Gastroesophageal sphincter (tissue), 3 donors: ENCODE data around the gene GLA.

Source experiments
- POLR2A ChIP-seq, 2 donors: fragments of 450-650 bp; IDR thresholded peaks; one replicate each; pipeline ENCODE4 v1.6.1; 2017; ENCODE audit warnings: antibody characterized with exemption in 2 of 2, mild to moderate bottlenecking in 2 of 2, moderate library complexity in 1 of 2
- TF ChIP-seq, protein P1 (sequence below), 4 experiments: fragments of 200-600 bp in 2 of 4; fragments of 450-650 bp in 2 of 4; sonication (generic) in 1 of 4; IDR thresholded peaks; one replicate each; pipeline ENCODE4 v1.5.1; 2017 to 2019; ENCODE audit warnings: antibody characterized with exemption in 4 of 4, mild to moderate bottlenecking in 2 of 4, moderate library complexity in 2 of 4

DNA sequence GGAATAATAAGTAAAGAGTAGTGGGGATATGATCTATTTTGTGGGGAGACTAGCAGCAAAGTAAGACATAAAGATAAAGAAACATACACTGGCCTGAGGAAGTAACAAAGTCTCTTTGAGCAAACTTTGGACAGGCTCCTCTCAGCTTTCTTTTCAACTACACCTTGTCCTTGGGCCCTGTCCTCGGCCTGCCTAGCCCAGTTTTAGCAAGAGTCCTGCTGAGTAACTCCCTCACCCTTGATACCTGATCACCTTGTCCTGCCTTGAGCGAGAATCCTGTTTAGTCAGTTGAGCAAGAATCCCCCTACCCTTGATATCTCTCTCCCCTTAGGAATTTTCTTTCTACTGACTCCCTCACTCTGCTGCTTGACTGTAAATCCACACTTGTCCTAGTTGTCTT lies 11.8 kb upstream of the GLA start:
- TF ChIP-seq, protein P1, sequence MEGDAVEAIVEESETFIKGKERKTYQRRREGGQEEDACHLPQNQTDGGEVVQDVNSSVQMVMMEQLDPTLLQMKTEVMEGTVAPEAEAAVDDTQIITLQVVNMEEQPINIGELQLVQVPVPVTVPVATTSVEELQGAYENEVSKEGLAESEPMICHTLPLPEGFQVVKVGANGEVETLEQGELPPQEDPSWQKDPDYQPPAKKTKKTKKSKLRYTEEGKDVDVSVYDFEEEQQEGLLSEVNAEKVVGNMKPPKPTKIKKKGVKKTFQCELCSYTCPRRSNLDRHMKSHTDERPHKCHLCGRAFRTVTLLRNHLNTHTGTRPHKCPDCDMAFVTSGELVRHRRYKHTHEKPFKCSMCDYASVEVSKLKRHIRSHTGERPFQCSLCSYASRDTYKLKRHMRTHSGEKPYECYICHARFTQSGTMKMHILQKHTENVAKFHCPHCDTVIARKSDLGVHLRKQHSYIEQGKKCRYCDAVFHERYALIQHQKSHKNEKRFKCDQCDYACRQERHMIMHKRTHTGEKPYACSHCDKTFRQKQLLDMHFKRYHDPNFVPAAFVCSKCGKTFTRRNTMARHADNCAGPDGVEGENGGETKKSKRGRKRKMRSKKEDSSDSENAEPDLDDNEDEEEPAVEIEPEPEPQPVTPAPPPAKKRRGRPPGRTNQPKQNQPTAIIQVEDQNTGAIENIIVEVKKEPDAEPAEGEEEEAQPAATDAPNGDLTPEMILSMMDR (IDR thresholded peaks at IDR 0.05), result no peak
- TF ChIP-seq POLR2A (IDR thresholded peaks at IDR 0.05), result no peak
